OCI-LY7 (cell line): Measurements from ENCODE around the gene CCDC57.

Source experiments
- EZH2phosphoT487 ChIP-seq: fragments of 200-600 bp; sonication (generic); IDR thresholded peaks from 2 replicates; pipeline ENCODE4 v1.6.1; 2018; ENCODE audit warnings: low read depth, borderline replicate concordance, mild to moderate bottlenecking, mixed run types, antibody characterized with exemption, low read length, moderate library complexity, mixed read lengths
- TF ChIP-seq, protein P1 (sequence below): fragments of 200-600 bp; sonication (generic); conservative IDR thresholded peaks from 2 replicates; pipeline ENCODE4 v1.5.1; 2014; ENCODE audit warnings: mild to moderate bottlenecking, antibody characterized with exemption, low read length, moderate library complexity, mixed read lengths

DNA sequence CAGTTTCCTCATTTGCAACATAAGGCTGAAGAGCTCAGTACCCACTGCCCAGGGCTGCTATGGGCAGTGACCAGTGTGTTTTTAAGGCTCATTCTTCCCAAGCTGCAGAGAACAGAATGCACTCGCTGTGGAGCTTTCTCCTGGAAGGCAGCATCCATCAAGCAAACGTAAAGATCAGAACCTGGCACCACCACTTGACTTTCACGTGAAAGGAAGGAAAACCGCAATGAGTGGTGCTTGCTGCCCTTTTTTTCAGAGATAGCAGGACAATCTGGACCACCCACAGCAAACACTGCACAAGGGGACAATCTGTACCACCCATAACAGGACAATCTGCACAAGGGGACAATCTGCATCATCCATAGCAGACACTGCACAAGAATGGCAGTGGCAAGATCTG, 49.7 kb upstream of the CCDC57 start:
- TF ChIP-seq, protein P1, sequence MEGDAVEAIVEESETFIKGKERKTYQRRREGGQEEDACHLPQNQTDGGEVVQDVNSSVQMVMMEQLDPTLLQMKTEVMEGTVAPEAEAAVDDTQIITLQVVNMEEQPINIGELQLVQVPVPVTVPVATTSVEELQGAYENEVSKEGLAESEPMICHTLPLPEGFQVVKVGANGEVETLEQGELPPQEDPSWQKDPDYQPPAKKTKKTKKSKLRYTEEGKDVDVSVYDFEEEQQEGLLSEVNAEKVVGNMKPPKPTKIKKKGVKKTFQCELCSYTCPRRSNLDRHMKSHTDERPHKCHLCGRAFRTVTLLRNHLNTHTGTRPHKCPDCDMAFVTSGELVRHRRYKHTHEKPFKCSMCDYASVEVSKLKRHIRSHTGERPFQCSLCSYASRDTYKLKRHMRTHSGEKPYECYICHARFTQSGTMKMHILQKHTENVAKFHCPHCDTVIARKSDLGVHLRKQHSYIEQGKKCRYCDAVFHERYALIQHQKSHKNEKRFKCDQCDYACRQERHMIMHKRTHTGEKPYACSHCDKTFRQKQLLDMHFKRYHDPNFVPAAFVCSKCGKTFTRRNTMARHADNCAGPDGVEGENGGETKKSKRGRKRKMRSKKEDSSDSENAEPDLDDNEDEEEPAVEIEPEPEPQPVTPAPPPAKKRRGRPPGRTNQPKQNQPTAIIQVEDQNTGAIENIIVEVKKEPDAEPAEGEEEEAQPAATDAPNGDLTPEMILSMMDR, result no peak
- no peak for TF ChIP-seq EZH2phosphoT487
